ENCODE data around the gene INSRR. TPM values are rescaled to one million over a fixed set of nuclear protein-coding genes. Genes with fewer than 3 reads are reported as not detected.

INSRR gene
- total and polyA plus RNA-seq, 9 of the 15 experiments (the other 6 are each of a cell fraction or from before 2014, with no cell fraction given), result 0.03 to 0.18 (median 0.06) TPM; not detected in 3

DNA sequence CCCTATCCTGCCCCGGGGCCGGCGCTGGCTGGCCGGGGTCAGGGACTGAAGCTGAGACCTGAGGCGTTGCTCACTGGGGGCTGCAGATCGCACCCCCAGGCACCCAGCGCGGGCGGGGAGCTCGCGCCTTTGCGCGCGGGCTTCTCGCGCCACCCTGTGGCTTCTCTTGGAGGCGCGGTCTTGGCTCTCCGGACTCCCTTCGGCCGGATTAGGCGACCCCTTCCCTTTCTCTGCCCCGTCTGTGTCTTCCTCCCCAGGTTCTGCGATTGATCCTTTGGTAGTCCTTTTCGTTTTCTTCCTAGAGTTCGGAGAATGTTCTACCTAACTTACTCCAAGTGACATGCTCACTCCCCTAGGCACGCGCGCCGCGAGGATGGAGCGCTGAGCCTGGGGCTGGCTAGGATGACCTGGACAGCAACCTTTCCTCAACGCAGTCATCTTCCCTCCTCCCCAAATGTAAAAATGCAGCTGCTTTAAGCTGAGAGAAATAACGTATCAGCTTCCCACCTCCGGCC lies 1.3 kb upstream of the INSRR start (continued):
- TF ChIP-seq SMARCC2 (IDR thresholded peaks at IDR 0.05; ENCODE audit: low read depth) (no peak), MCM2 (IDR thresholded peaks at IDR 0.05; ENCODE audit: low read depth) (no peak), ZNF311 (CRISPR knock-in tag; IDR thresholded peaks at IDR 0.05) (no peak), RBM17 (IDR thresholded peaks at IDR 0.05; ENCODE audit: borderline replicate concordance, low read depth, low read length) (no peak), SIN3B (IDR thresholded peaks at IDR 0.05; ENCODE audit: low read depth) (0 out of 2 replicates have a peak, but pooled peaks have one; percentile 26), PTRF (tag; IDR thresholded peaks at IDR 0.05) (no peak), ETV1 (tag; conservative IDR thresholded peaks at IDR 0.05; ENCODE audit: low read depth) (no peak), POLR2AphosphoS5 (IDR thresholded peaks at IDR 0.05; ENCODE audit: control insufficient read depth, insufficient read depth, low read depth, low read length) (no peak), DDX20 (tag; IDR thresholded peaks at IDR 0.05; ENCODE audit: low read depth) (no peak), NEUROD1 (IDR thresholded peaks at IDR 0.05; ENCODE audit: borderline replicate concordance, low read depth, low read length, partially characterized antibody) (no peak), POLR2B (IDR thresholded peaks at IDR 0.05; ENCODE audit: low read depth, partially characterized antibody) (no peak), ZNF197 (CRISPR knock-in tag; IDR thresholded peaks at IDR 0.05; ENCODE audit: low read depth) (no peak), CXXC5 (CRISPR knock-in tag; IDR thresholded peaks at IDR 0.05) (peak; percentile 52), MYC (IDR thresholded peaks at IDR 0.05; ENCODE audit: low read depth, low read length) (peak; percentile 21; the same call in 1 of the 2 replicates), MYC (CRISPR knock-in tag; IDR thresholded peaks at IDR 0.05; ENCODE audit: borderline replicate concordance, low read depth) (no peak), MBD2 (IDR thresholded peaks at IDR 0.05; ENCODE audit: borderline replicate concordance, low read depth) (no peak)
- TF ChIP-seq, protein P1, sequence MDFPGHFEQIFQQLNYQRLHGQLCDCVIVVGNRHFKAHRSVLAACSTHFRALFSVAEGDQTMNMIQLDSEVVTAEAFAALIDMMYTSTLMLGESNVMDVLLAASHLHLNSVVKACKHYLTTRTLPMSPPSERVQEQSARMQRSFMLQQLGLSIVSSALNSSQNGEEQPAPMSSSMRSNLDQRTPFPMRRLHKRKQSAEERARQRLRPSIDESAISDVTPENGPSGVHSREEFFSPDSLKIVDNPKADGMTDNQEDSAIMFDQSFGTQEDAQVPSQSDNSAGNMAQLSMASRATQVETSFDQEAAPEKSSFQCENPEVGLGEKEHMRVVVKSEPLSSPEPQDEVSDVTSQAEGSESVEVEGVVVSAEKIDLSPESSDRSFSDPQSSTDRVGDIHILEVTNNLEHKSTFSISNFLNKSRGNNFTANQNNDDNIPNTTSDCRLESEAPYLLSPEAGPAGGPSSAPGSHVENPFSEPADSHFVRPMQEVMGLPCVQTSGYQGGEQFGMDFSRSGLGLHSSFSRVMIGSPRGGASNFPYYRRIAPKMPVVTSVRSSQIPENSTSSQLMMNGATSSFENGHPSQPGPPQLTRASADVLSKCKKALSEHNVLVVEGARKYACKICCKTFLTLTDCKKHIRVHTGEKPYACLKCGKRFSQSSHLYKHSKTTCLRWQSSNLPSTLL (IDR thresholded peaks at IDR 0.05), result no peak
- TF ChIP-seq, protein P2, sequence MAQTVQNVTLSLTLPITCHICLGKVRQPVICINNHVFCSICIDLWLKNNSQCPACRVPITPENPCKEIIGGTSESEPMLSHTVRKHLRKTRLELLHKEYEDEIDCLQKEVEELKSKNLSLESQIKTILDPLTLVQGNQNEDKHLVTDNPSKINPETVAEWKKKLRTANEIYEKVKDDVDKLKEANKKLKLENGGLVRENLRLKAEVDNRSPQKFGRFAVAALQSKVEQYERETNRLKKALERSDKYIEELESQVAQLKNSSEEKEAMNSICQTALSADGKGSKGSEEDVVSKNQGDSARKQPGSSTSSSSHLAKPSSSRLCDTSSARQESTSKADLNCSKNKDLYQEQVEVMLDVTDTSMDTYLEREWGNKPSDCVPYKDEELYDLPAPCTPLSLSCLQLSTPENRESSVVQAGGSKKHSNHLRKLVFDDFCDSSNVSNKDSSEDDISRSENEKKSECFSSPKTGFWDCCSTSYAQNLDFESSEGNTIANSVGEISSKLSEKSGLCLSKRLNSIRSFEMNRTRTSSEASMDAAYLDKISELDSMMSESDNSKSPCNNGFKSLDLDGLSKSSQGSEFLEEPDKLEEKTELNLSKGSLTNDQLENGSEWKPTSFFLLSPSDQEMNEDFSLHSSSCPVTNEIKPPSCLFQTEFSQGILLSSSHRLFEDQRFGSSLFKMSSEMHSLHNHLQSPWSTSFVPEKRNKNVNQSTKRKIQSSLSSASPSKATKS (CRISPR knock-in tag; IDR thresholded peaks at IDR 0.05), result no peak
- TF ChIP-seq, protein P3, sequence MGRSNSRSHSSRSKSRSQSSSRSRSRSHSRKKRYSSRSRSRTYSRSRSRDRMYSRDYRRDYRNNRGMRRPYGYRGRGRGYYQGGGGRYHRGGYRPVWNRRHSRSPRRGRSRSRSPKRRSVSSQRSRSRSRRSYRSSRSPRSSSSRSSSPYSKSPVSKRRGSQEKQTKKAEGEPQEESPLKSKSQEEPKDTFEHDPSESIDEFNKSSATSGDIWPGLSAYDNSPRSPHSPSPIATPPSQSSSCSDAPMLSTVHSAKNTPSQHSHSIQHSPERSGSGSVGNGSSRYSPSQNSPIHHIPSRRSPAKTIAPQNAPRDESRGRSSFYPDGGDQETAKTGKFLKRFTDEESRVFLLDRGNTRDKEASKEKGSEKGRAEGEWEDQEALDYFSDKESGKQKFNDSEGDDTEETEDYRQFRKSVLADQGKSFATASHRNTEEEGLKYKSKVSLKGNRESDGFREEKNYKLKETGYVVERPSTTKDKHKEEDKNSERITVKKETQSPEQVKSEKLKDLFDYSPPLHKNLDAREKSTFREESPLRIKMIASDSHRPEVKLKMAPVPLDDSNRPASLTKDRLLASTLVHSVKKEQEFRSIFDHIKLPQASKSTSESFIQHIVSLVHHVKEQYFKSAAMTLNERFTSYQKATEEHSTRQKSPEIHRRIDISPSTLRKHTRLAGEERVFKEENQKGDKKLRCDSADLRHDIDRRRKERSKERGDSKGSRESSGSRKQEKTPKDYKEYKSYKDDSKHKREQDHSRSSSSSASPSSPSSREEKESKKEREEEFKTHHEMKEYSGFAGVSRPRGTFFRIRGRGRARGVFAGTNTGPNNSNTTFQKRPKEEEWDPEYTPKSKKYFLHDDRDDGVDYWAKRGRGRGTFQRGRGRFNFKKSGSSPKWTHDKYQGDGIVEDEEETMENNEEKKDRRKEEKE (IDR thresholded peaks at IDR 0.05; ENCODE audit: borderline replicate concordance in 1 of 2, control insufficient read depth in 1 of 2, low read depth in 2 of 2, low read length in 1 of 2), result no peak
- TF ChIP-seq, protein P4, sequence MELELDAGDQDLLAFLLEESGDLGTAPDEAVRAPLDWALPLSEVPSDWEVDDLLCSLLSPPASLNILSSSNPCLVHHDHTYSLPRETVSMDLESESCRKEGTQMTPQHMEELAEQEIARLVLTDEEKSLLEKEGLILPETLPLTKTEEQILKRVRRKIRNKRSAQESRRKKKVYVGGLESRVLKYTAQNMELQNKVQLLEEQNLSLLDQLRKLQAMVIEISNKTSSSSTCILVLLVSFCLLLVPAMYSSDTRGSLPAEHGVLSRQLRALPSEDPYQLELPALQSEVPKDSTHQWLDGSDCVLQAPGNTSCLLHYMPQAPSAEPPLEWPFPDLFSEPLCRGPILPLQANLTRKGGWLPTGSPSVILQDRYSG (tag; conservative IDR thresholded peaks at IDR 0.05; ENCODE audit: low read depth), result no peak

Measured in K562 (cell line).